ENCODE measurements around the gene CTNNA3.
"Not testable (repeated sequence)": the region's sequence is repeated elsewhere in the genome, so short reads cannot be mapped to it uniquely, and the experiment has no call there.

Gene CTNNA3

GRCh38 chr10:67550046-67550445, 145.9 kb downstream of the CTNNA3 start:
- ChIA-PET CTCF (no interaction called here), POLR2A (no interaction called here)
- Histone ChIP-seq H3K4me3 (ENCODE audit: control insufficient read depth in 1 of 7, extremely low read depth in 1 of 7, insufficient read depth in 4 of 7, low read depth in 2 of 7, low read length in 6 of 7) (no peak overlapping the region), H3K27me3 (replicated peaks in 2 of 5; ENCODE audit: control insufficient read depth in 4 of 5, insufficient read depth in 5 of 5, low read length in 4 of 5) (no peaks in the 10 kb centered on the region), H3K36me3 (ENCODE audit: control insufficient read depth in 4 of 4, insufficient read depth in 4 of 4, low read length in 3 of 4) (no peaks in the 10 kb centered on the region), H3K9me3 (ENCODE audit: control extremely low read depth in 1 of 5, control insufficient read depth in 4 of 5, insufficient read depth in 2 of 5, low read depth in 1 of 5, low read length in 4 of 5) (no peaks in the 10 kb centered on the region), H3K27ac (ENCODE audit: insufficient read depth in 1 of 2, low read depth in 1 of 2, low read length in 2 of 2, poor library complexity in 1 of 2, severe bottlenecking in 2 of 2) (no peak overlapping the region), H3K4me1 (ENCODE audit: control extremely low read depth in 1 of 4, control insufficient read depth in 4 of 4, insufficient read depth in 4 of 4, low read length in 3 of 4) (no peaks in the 10 kb centered on the region)
- DNase-seq = no peak
- no CpG with 5 or more reads among the region's 2 CpGs for WGBS (ENCODE audit: insufficient coverage)

- ChIA-PET CTCF (no interaction called here), POLR2A (interaction anchor here (0.6 kb wide), 1 partner anchor 11 kb away, joined by 5 read pairs; no protein-coding TSS in a partner anchor)
- no peaks in the 10 kb centered on the region for H3K9me3 ChIP-seq (ENCODE audit: control extremely low read depth in 1 of 5, control insufficient read depth in 4 of 5, insufficient read depth in 2 of 5, low read depth in 1 of 5, low read length in 4 of 5)
- no peak overlapping the region for H3K4me3 ChIP-seq (ENCODE audit: control insufficient read depth in 1 of 7, extremely low read depth in 1 of 7, insufficient read depth in 4 of 7, low read depth in 2 of 7, low read length in 6 of 7)
- H3K36me3 ChIP-seq (ENCODE audit: control insufficient read depth in 4 of 4, insufficient read depth in 4 of 4, low read length in 3 of 4) = no peaks in the 10 kb centered on the region
- H3K4me1 ChIP-seq (ENCODE audit: control extremely low read depth in 1 of 4, control insufficient read depth in 4 of 4, insufficient read depth in 4 of 4, low read length in 3 of 4) = no peaks in the 10 kb centered on the region
- peaks cover 0 to under 1% (median 0%) of the 10 kb centered on the region in 5 experiments for H3K27me3 ChIP-seq (replicated peaks in 2 of 5; ENCODE audit: control insufficient read depth in 4 of 5, insufficient read depth in 5 of 5, low read length in 4 of 5)
- no peak for DNase-seq
- WGBS (ENCODE audit: insufficient coverage) = no CpG with 5 or more reads among the region's 2 CpGs
- H3K27ac ChIP-seq (ENCODE audit: insufficient read depth in 1 of 2, low read depth in 1 of 2, low read length in 2 of 2, poor library complexity in 1 of 2, severe bottlenecking in 2 of 2) = no peak overlapping the region
Observed at GRCh38 chr10:67549390-67549789, 146.6 kb downstream of the CTNNA3 start.

GRCh38 chr10:67541411-67541810, 154.6 kb downstream of the CTNNA3 start:
- Histone ChIP-seq H3K4me1 (ENCODE audit: control extremely low read depth in 1 of 4, control insufficient read depth in 4 of 4, insufficient read depth in 4 of 4, low read length in 3 of 4) (no peaks in the 10 kb centered on the region), H3K36me3 (ENCODE audit: control insufficient read depth in 4 of 4, insufficient read depth in 4 of 4, low read length in 3 of 4) (no peaks in the 10 kb centered on the region), H3K27ac (ENCODE audit: insufficient read depth in 1 of 2, low read depth in 1 of 2, low read length in 2 of 2, poor library complexity in 1 of 2, severe bottlenecking in 2 of 2) (no peak overlapping the region), H3K4me3 (ENCODE audit: control insufficient read depth in 1 of 7, extremely low read depth in 1 of 7, insufficient read depth in 4 of 7, low read depth in 2 of 7, low read length in 6 of 7) (no peak overlapping the region), H3K27me3 (replicated peaks in 2 of 5; ENCODE audit: control insufficient read depth in 4 of 5, insufficient read depth in 5 of 5, low read length in 4 of 5) (peaks cover 0 to 5% (median 0%) of the 10 kb centered on the region in 5 experiments), H3K9me3 (ENCODE audit: control extremely low read depth in 1 of 5, control insufficient read depth in 4 of 5, insufficient read depth in 2 of 5, low read depth in 1 of 5, low read length in 4 of 5) (no peaks in the 10 kb centered on the region)
- CTCF ChIA-PET = no interaction called here
- no peak for DNase-seq
- POLR2A ChIA-PET = interaction anchor here (0.6 kb wide), 1 partner anchor 186 kb away, joined by 4 read pairs; no protein-coding TSS in a partner anchor

GRCh38 chr10:67539312-67539711, 156.7 kb downstream of the CTNNA3 start:
- Histone ChIP-seq H3K4me3 (ENCODE audit: control insufficient read depth in 1 of 7, extremely low read depth in 1 of 7, insufficient read depth in 4 of 7, low read depth in 2 of 7, low read length in 6 of 7) (no peak overlapping the region), H3K27me3 (replicated peaks in 2 of 5; ENCODE audit: control insufficient read depth in 4 of 5, insufficient read depth in 5 of 5, low read length in 4 of 5) (peaks cover 0 to 6% (median 2%) of the 10 kb centered on the region in 5 experiments), H3K4me1 (ENCODE audit: control extremely low read depth in 1 of 4, control insufficient read depth in 4 of 4, insufficient read depth in 4 of 4, low read length in 3 of 4) (no peaks in the 10 kb centered on the region), H3K27ac (ENCODE audit: insufficient read depth in 1 of 2, low read depth in 1 of 2, low read length in 2 of 2, poor library complexity in 1 of 2, severe bottlenecking in 2 of 2) (no peak overlapping the region), H3K9me3 (ENCODE audit: control extremely low read depth in 1 of 5, control insufficient read depth in 4 of 5, insufficient read depth in 2 of 5, low read depth in 1 of 5, low read length in 4 of 5) (no peaks in the 10 kb centered on the region), H3K36me3 (ENCODE audit: control insufficient read depth in 4 of 4, insufficient read depth in 4 of 4, low read length in 3 of 4) (no peaks in the 10 kb centered on the region)
- WGBS (ENCODE audit: insufficient coverage) = 94% methylated on average over 4 of the region's 6 CpGs
- DNase-seq = no peak
- ChIA-PET POLR2A (no interaction called here), CTCF (no interaction called here)

- 100% methylated on average over 1 of the region's 1 CpG for WGBS (ENCODE audit: insufficient coverage)
- Histone ChIP-seq H3K9me3 (ENCODE audit: control extremely low read depth in 1 of 5, control insufficient read depth in 4 of 5, insufficient read depth in 2 of 5, low read depth in 1 of 5, low read length in 4 of 5) (no peaks in the 10 kb centered on the region), H3K27me3 (replicated peaks in 2 of 5; ENCODE audit: control insufficient read depth in 4 of 5, insufficient read depth in 5 of 5, low read length in 4 of 5) (peaks cover 0 to 6% (median 0%) of the 10 kb centered on the region in 5 experiments), H3K4me1 (ENCODE audit: control extremely low read depth in 1 of 4, control insufficient read depth in 4 of 4, insufficient read depth in 4 of 4, low read length in 3 of 4) (no peaks in the 10 kb centered on the region), H3K36me3 (ENCODE audit: control insufficient read depth in 4 of 4, insufficient read depth in 4 of 4, low read length in 3 of 4) (no peaks in the 10 kb centered on the region), H3K27ac (ENCODE audit: insufficient read depth in 1 of 2, low read depth in 1 of 2, low read length in 2 of 2, poor library complexity in 1 of 2, severe bottlenecking in 2 of 2) (no peak overlapping the region), H3K4me3 (ENCODE audit: control insufficient read depth in 1 of 7, extremely low read depth in 1 of 7, insufficient read depth in 4 of 7, low read depth in 2 of 7, low read length in 6 of 7) (no peak overlapping the region)
- no peak for DNase-seq
- ChIA-PET POLR2A (interaction anchor here (0.7 kb wide), 1 partner anchor 11 kb away, joined by 5 read pairs; no protein-coding TSS in a partner anchor), CTCF (no interaction called here)
Observed at GRCh38 chr10:67537906-67538305, 158.1 kb downstream of the CTNNA3 start.

- no peaks in the 10 kb centered on the region for H3K9me3 ChIP-seq (ENCODE audit: control extremely low read depth in 1 of 5, control insufficient read depth in 4 of 5, insufficient read depth in 2 of 5, low read depth in 1 of 5, low read length in 4 of 5)
- peaks cover 0 to 2% (median 0%) of the 10 kb centered on the region in 5 experiments for H3K27me3 ChIP-seq (replicated peaks in 2 of 5; ENCODE audit: control insufficient read depth in 4 of 5, insufficient read depth in 5 of 5, low read length in 4 of 5)
- CTCF ChIA-PET = interaction anchor here (0.6 kb wide), 1 partner anchor 636 kb away, joined by 3 read pairs; no protein-coding TSS in a partner anchor
- no peak overlapping the region for H3K4me3 ChIP-seq (ENCODE audit: control insufficient read depth in 1 of 7, extremely low read depth in 1 of 7, insufficient read depth in 4 of 7, low read depth in 2 of 7, low read length in 6 of 7)
- H3K4me1 ChIP-seq (ENCODE audit: control extremely low read depth in 1 of 4, control insufficient read depth in 4 of 4, insufficient read depth in 4 of 4, low read length in 3 of 4) = no peaks in the 10 kb centered on the region
- WGBS (ENCODE audit: insufficient coverage) = no CpG with 5 or more reads among the region's 1 CpG
- no peak for DNase-seq
- no peaks in the 10 kb centered on the region for H3K36me3 ChIP-seq (ENCODE audit: control insufficient read depth in 4 of 4, insufficient read depth in 4 of 4, low read length in 3 of 4)
- POLR2A ChIA-PET = no interaction called here
- H3K27ac ChIP-seq (ENCODE audit: insufficient read depth in 1 of 2, low read depth in 1 of 2, low read length in 2 of 2, poor library complexity in 1 of 2, severe bottlenecking in 2 of 2) = no peak overlapping the region
Observed at GRCh38 chr10:67533376-67533775, 162.6 kb downstream of the CTNNA3 start.

- WGBS (ENCODE audit: insufficient coverage) = 100% methylated on average over 3 of the region's 3 CpGs
- H3K4me1 ChIP-seq (ENCODE audit: control extremely low read depth in 1 of 4, control insufficient read depth in 4 of 4, insufficient read depth in 4 of 4, low read length in 3 of 4); H3K27ac ChIP-seq (ENCODE audit: insufficient read depth in 1 of 2, low read depth in 1 of 2, low read length in 2 of 2, poor library complexity in 1 of 2, severe bottlenecking in 2 of 2); H3K36me3 ChIP-seq (ENCODE audit: control insufficient read depth in 4 of 4, insufficient read depth in 4 of 4, low read length in 3 of 4); CTCF ChIA-PET; H3K27me3 ChIP-seq (replicated peaks in 2 of 5; ENCODE audit: control insufficient read depth in 4 of 5, insufficient read depth in 5 of 5, low read length in 4 of 5); H3K9me3 ChIP-seq (ENCODE audit: control extremely low read depth in 1 of 5, control insufficient read depth in 4 of 5, insufficient read depth in 2 of 5, low read depth in 1 of 5, low read length in 4 of 5); DNase-seq; H3K4me3 ChIP-seq (ENCODE audit: control insufficient read depth in 1 of 7, extremely low read depth in 1 of 7, insufficient read depth in 4 of 7, low read depth in 2 of 7, low read length in 6 of 7); POLR2A ChIA-PET: not testable (repeated sequence)
Observed at GRCh38 chr10:67530990-67531389, 165.0 kb downstream of the CTNNA3 start.
